ENCODE results near the gene CHN2.

Gene CHN2

DNA sequence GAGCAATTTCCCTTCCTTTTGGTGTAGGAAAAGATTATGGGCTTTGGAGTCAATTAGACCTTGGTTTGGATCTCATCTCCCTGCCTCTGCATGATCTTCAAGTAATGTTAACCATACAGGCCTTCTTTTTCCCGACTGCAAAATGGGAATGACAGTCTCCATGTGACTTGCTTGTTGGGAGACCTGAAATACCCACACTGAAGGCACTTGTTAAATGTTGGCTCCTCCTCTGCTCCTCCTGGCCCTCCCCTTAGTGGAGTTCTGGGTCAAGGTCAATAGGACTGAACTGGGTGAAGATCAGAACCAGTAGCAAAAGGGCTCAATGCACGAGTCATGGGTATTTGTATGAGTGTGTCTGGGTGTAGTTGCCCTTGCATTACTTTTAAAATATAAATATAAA, 189.7 kb downstream of the CHN2 start:
- Histone ChIP-seq H3K4me1 (no peaks in the 10 kb centered on the region), H3K9me3 (no peaks in the 10 kb centered on the region), H3K27me3 (peaks cover 5% of the 10 kb centered on the region; the same call in 1 of the 2 replicates), H3K36me3 (no peaks in the 10 kb centered on the region), H3K4me3 (ENCODE audit: low read depth, low read length) (no peak overlapping the region)
- no peak for DNase-seq
- TF ChIP-seq, protein P1, sequence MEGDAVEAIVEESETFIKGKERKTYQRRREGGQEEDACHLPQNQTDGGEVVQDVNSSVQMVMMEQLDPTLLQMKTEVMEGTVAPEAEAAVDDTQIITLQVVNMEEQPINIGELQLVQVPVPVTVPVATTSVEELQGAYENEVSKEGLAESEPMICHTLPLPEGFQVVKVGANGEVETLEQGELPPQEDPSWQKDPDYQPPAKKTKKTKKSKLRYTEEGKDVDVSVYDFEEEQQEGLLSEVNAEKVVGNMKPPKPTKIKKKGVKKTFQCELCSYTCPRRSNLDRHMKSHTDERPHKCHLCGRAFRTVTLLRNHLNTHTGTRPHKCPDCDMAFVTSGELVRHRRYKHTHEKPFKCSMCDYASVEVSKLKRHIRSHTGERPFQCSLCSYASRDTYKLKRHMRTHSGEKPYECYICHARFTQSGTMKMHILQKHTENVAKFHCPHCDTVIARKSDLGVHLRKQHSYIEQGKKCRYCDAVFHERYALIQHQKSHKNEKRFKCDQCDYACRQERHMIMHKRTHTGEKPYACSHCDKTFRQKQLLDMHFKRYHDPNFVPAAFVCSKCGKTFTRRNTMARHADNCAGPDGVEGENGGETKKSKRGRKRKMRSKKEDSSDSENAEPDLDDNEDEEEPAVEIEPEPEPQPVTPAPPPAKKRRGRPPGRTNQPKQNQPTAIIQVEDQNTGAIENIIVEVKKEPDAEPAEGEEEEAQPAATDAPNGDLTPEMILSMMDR (IDR thresholded peaks at IDR 0.05; ENCODE audit: low read depth, low read length) = no peak

DNA sequence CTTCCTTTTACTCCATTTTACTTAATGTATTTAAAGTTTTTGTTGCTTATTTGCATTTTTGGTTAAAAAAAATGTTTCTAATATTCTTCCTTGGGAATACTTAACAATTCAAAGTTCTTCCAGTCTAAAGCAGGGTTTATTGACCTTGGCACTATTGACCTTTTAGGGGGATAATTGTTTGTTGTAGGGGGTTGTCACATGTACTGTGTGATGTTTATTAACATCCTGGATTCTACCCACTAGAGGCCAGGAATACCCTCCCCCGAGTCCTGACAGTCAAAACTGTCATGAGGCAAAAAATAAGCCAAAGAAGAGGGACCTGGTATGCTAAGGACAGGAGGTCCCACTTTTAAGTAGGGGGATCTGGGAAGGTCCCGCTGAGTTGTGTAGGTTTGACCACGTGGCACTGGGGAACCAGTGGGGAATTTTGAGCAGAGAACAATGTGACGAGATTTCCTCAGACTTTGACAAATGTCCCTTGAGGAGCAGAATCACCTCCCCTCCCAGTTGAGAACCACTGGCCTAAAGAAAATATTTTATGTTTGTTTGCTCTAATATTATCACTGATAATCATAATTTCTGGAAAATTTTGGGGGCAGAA, 190.7 kb downstream of the CHN2 start:
- Histone ChIP-seq H3K9me3 (no peaks in the 10 kb centered on the region), H3K4me3 (ENCODE audit: low read depth, low read length) (no peak overlapping the region), H3K36me3 (no peaks in the 10 kb centered on the region), H3K4me1 (no peaks in the 10 kb centered on the region), H3K27me3 (peaks cover 5% of the 10 kb centered on the region; the same call in 1 of the 2 replicates)
- TF ChIP-seq, protein P1 (IDR thresholded peaks at IDR 0.05; ENCODE audit: low read depth, low read length) = no peak
- no peak for DNase-seq

DNA sequence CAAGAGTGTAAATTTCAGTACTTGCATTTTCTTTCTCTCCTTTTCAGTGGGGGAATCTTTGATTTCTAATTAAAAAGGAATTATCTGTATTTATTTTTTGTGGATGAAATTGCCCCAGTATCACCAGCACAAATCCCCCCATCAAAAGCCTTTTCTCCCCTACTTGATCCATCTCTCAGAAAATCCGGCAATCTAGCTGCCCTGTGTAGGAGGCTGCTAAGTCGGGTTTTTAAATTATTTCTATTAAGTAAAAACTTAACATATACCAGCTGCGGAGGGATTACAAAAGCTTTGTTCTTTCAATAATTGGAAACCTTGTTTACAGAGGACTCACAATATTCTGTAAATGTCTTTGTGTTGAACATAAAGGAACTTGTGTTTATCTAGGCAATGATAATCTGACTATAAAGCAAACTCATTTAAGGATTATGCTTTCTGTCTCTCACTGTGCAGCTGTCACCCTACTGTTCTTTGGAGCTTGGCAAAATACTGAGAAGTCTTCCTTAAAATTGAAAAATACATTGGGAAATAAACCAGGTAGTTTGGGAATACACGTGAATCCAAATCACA, 191.7 kb downstream of the CHN2 start:
- H3K4me1 ChIP-seq = no peaks in the 10 kb centered on the region
- H3K27me3 ChIP-seq = peaks cover 5% of the 10 kb centered on the region; the same call in 1 of the 2 replicates
- no peak for DNase-seq
- TF ChIP-seq, protein P1 (IDR thresholded peaks at IDR 0.05; ENCODE audit: low read depth, low read length) = no peak
- no peaks in the 10 kb centered on the region for H3K36me3 ChIP-seq
- H3K4me3 ChIP-seq (ENCODE audit: low read depth, low read length) = no peak overlapping the region
- no peaks in the 10 kb centered on the region for H3K9me3 ChIP-seq

DNA sequence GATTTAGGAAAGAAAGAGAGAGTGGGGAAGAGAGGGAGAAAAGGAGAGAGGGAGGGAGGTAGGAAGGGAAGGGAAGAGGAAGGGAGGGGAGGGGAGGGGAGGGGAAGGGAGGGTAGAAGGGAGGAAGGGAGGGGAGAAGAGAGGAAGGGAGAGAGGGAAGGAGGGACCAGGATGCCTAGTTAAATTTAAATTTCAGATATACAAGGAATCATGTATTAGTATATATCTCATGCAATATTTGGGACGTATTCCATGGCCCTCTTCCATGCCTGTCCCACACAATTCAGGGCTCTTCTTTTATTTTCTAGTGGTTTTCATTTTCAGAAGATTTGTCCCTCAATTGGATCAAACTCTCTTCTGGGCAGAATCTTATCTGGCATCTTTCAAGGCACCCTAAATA, 196.7 kb downstream of the CHN2 start:
- H3K27me3 ChIP-seq = peaks cover 8% of the 10 kb centered on the region; the same call in 1 of the 2 replicates
- H3K4me1 ChIP-seq = no peaks in the 10 kb centered on the region
- TF ChIP-seq, protein P1 (IDR thresholded peaks at IDR 0.05; ENCODE audit: low read depth, low read length) = no peak
- H3K36me3 ChIP-seq = no peaks in the 10 kb centered on the region
- no peak for DNase-seq
- no peaks in the 10 kb centered on the region for H3K9me3 ChIP-seq
- no peak overlapping the region for H3K4me3 ChIP-seq (ENCODE audit: low read depth, low read length)

DNA sequence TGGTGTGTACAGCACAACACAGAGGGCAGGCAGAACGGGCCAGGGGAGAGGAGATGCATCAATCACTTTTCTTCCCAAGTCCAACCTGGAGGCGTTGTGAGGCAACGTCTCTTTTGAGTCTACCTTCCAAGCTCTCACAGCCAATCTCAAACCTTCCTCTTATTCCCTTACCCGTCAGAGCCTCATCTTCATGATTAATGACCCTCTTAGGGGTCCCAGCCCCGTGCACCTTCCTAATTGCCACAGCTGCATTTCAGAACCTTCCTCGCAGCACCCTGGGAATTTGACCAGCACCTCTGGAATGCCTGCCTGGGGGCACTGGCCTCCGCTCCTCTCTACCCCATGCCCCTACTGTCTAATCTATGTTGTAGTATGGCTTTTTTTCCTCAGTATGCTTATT, 199.7 kb downstream of the CHN2 start:
- TF ChIP-seq, protein P1 (IDR thresholded peaks at IDR 0.05; ENCODE audit: low read depth, low read length) = no peak
- H3K4me1 ChIP-seq = no peaks in the 10 kb centered on the region

DNA sequence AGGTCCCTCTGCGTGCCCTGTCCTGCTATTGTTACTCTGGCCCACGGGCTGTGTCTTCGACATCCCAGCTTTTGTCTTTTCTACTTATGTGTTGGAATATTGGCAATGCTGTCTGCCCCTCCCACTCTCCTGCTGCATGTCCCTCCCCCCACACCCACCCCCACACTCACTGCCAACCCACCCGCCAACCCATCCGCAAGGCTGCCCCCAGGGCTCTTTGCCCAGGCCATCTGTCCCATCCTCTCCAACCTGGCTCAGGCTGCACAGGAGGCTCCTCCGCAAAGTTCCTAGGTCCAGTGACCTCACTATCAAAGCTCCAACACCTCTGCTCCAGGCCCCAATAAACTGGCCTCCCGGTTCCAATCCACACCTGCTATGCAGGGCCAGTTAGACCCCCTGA, 202.0 kb downstream of the CHN2 start:
- DNase-seq = no peak
- TF ChIP-seq, protein P1 (IDR thresholded peaks at IDR 0.05; ENCODE audit: low read depth, low read length) = no peak
- Histone ChIP-seq H3K9me3 (no peaks in the 10 kb centered on the region), H3K4me3 (ENCODE audit: low read depth, low read length) (no peak overlapping the region), H3K36me3 (no peaks in the 10 kb centered on the region), H3K4me1 (no peaks in the 10 kb centered on the region), H3K27me3 (peaks cover 3% of the 10 kb centered on the region; the same call in 1 of the 2 replicates)

More for the DNA sequence above, 199.7 kb downstream of the CHN2 start:
- H3K27me3 ChIP-seq = peaks cover 3% of the 10 kb centered on the region; the same call in 1 of the 2 replicates
- no peak for DNase-seq
- no peaks in the 10 kb centered on the region for H3K9me3 ChIP-seq
- no peaks in the 10 kb centered on the region for H3K36me3 ChIP-seq
- H3K4me3 ChIP-seq (ENCODE audit: low read depth, low read length) = no peak overlapping the region
